Skin of body (tissue), 2 donors: ENCODE measurements around the gene SDF4. TPM values are rescaled to one million over a fixed set of nuclear protein-coding genes. Genes with fewer than 3 reads are reported as not detected.
"Not testable (repeated sequence)": the region's sequence is repeated elsewhere in the genome, so short reads cannot be mapped to it uniquely, and the experiment has no call there.

Source experiments
- DNase-seq: peaks from one replicate; lab custom pipeline; 2025; lab: John Stamatoyannopoulos, UW
- total RNA-seq: library from RNA; depleted of rRNA; stranded (reverse); fragments of >200 nt; gene quantifications from one replicate; pipeline ENCODE4 v1.2.3, GENCODE V29; 2014

The SDF4 gene
- total RNA-seq, 1 donor from 2014 or later, result 40.8 TPM

- no peak for DNase-seq
These were observed 50.5 kb downstream of the SDF4 start for GRCh38 chr1:1181129-1181937.

GRCh38 chr1:1179983-1180861 is 51.6 kb downstream of the SDF4 start:
- DNase-seq, result no peak

- no peak for DNase-seq
These were observed 52.3 kb downstream of the SDF4 start for GRCh38 chr1:1179346-1179982.

GRCh38 chr1:1178794-1179331 is 52.9 kb downstream of the SDF4 start:
- no peak for DNase-seq

- no peak for DNase-seq
These were observed 54.2 kb downstream of the SDF4 start for GRCh38 chr1:1177452-1178206.

GRCh38 chr1:1176931-1177330 is 54.9 kb downstream of the SDF4 start:
- no peak for DNase-seq

GRCh38 chr1:1176063-1176761 is 55.6 kb downstream of the SDF4 start:
- not testable (repeated sequence) for DNase-seq

GRCh38 chr1:1175221-1176062 is 56.4 kb downstream of the SDF4 start:
- no peak for DNase-seq

- no peak for DNase-seq
These were observed 57.9 kb downstream of the SDF4 start, which contains the start of gene TTLL10 for GRCh38 chr1:1173793-1174415. TTLL10 (plus strand) TSS chr1:1173880; CDS start chr1:1179216, 5,336 bp downstream.

- DNase-seq, result no peak
These were observed 58.6 kb downstream of the SDF4 start for GRCh38 chr1:1173061-1173792.

GRCh38 chr1:1171546-1172340 is 60.1 kb downstream of the SDF4 start:
- DNase-seq, result no peak

GRCh38 chr1:1171161-1171545 is 60.6 kb downstream of the SDF4 start:
- DNase-seq, result no peak

GRCh38 chr1:1170215-1171091 is 61.3 kb downstream of the SDF4 start:
- no peak for DNase-seq

GRCh38 chr1:1169429-1170214 is 62.2 kb downstream of the SDF4 start:
- DNase-seq, result no peak
